MCF 10A (cell line): ENCODE measurements around the gene MAPK13. TPM values are rescaled to one million over a fixed set of nuclear protein-coding genes. Genes with fewer than 3 reads are reported as not detected.

Experiments
- BruUV-seq: library from RNA; stranded (reverse); fragments of 400-500 nt; replicated peaks from 2 replicates; lab custom pipeline; 2021; lab: Mats Ljungman, UMichigan
- CTCF ChIA-PET: fragments of 300-600 bp; sonication (Branson Sonifier 250); formaldehyde crosslinking; extraction: SDS; loops from one replicate; lab custom pipeline; 2021; ENCODE audit warnings: antibody characterized with exemption, inconsistent platforms; lab: Yijun Ruan, JAX
- POLR2A ChIA-PET: fragments of 300-600, 350-650 bp; sonication (Branson Sonifier 250); formaldehyde crosslinking; extraction: SDS; loops from one replicate; lab custom pipeline; 2020; ENCODE audit warnings: antibody characterized with exemption, inconsistent platforms; lab: Yijun Ruan, JAX
- DNase-seq: peaks from one replicate; pipeline ENCODE4 v3.0.0-alpha.2; 2018; ENCODE audit not compliant: unreplicated experiment
- H3K27ac Mint-ChIP-seq: one replicate; pipeline ENCODE4 v1.8.0; 2022; ENCODE audit warnings: mild to moderate bottlenecking, low read depth, mixed read lengths; ENCODE audit not compliant: unreplicated experiment
- H3K27me3 Mint-ChIP-seq: one replicate; pipeline ENCODE4 v1.8.0; 2022; ENCODE audit warnings: mixed read lengths; ENCODE audit not compliant: insufficient read depth, unreplicated experiment
- H3K36me3 Mint-ChIP-seq: one replicate; pipeline ENCODE4 v1.8.0; 2022; ENCODE audit warnings: mild to moderate bottlenecking, moderate library complexity, mixed read lengths; ENCODE audit not compliant: insufficient read depth, unreplicated experiment
- H3K4me1 Mint-ChIP-seq: one replicate; pipeline ENCODE4 v1.8.0; 2022; ENCODE audit warnings: mixed read lengths; ENCODE audit not compliant: insufficient read depth, unreplicated experiment
- H3K4me3 Mint-ChIP-seq: one replicate; pipeline ENCODE4 v1.8.0; 2022; ENCODE audit warnings: mild to moderate bottlenecking, moderate library complexity, mixed read lengths; ENCODE audit not compliant: unreplicated experiment
- H3K9me3 Mint-ChIP-seq: one replicate; pipeline ENCODE4 v1.8.0; 2022; ENCODE audit warnings: mixed read lengths; ENCODE audit not compliant: unreplicated experiment
- CTCF ChIP-seq: fragments of 200-600 bp; IDR thresholded peaks from one replicate; pipeline ENCODE4 v1.8.0; 2022; ENCODE audit warnings: antibody characterized with exemption, mild to moderate bottlenecking; ENCODE audit not compliant: unreplicated experiment
- intact Hi-C: fragments of 100-400 bp; cut with micrococcal nuclease; formaldehyde crosslinking; loops from 2 replicates; pipeline ENCODE4 v1.14.1; 2022
- total RNA-seq: library from RNA; stranded (reverse); gene quantifications from 2 replicates; pipeline ENCODE4 v1.2.3, GENCODE V29; 2022

The MAPK13 gene
- total RNA-seq, 1 experiment from 2014 or later: 5.5 TPM

- intact Hi-C loops: no loop called here
- no peak overlapping the region for H3K4me3 Mint-ChIP-seq
- H3K27me3 Mint-ChIP-seq: no peaks in the 10 kb centered on the region
- H3K4me1 Mint-ChIP-seq: peaks cover 8% of the 10 kb centered on the region
- ChIA-PET POLR2A (interaction anchor here (0.6 to 2.8 kb wide), 9 partner anchors 9 to 566 kb away, joined by 3 to 13 read pairs (median 3); partner anchors contain the start of genes MAPK13 and MAPK14), CTCF (interaction anchor here (0.6 to 1.9 kb wide), 6 partner anchors 25 to 239 kb away, joined by 3 to 13 read pairs (median 6); no protein-coding TSS in a partner anchor)
- peak; percentile 60 for DNase-seq
- no peaks in the 10 kb centered on the region for H3K9me3 Mint-ChIP-seq
- no peak for TF ChIP-seq CTCF
- no peak overlapping the region for H3K27ac Mint-ChIP-seq
- BruUV-seq: no TSS peak
- peaks cover 21% of the 10 kb centered on the region for H3K36me3 Mint-ChIP-seq
Measured at GRCh38 chr6:36120979-36121786, 9.1 kb upstream of the MAPK13 start.

- H3K36me3 Mint-ChIP-seq: peaks cover 13% of the 10 kb centered on the region
- no peaks in the 10 kb centered on the region for H3K27me3 Mint-ChIP-seq
- CTCF ChIA-PET: interaction anchor here (0.6 to 1.9 kb wide), 7 partner anchors 10 to 238 kb away, joined by 3 to 13 read pairs (median 3); no protein-coding TSS in a partner anchor
- no peak overlapping the region for H3K27ac Mint-ChIP-seq
- no peak overlapping the region for H3K4me3 Mint-ChIP-seq
- peaks cover 11% of the 10 kb centered on the region for H3K4me1 Mint-ChIP-seq
- intact Hi-C loops: no loop called here
- H3K9me3 Mint-ChIP-seq: no peaks in the 10 kb centered on the region
- BruUV-seq: no TSS peak
- no peak for TF ChIP-seq CTCF
- DNase-seq: no peak
- POLR2A ChIA-PET: interaction anchor here (0.6 to 2.8 kb wide), 8 partner anchors 8 to 566 kb away, joined by 3 to 13 read pairs (median 4); partner anchors contain the start of genes MAPK13 and MAPK14
Measured at GRCh38 chr6:36121787-36122494, 8.4 kb upstream of the MAPK13 start.

GRCh38 chr6:36122495-36123269, 7.6 kb upstream of the MAPK13 start:
- no peaks in the 10 kb centered on the region for H3K27me3 Mint-ChIP-seq
- peaks cover 11% of the 10 kb centered on the region for H3K36me3 Mint-ChIP-seq
- H3K4me1 Mint-ChIP-seq: peaks cover 18% of the 10 kb centered on the region
- H3K9me3 Mint-ChIP-seq: no peaks in the 10 kb centered on the region
- no TSS peak for BruUV-seq
- ChIA-PET CTCF (interaction anchor here (0.6 to 1.9 kb wide), 5 partner anchors 10 to 238 kb away, joined by 3 to 8 read pairs (median 3); no protein-coding TSS in a partner anchor), POLR2A (interaction anchor here (0.6 to 2.8 kb wide), 4 partner anchors 10 to 94 kb away, joined by 3 to 13 read pairs (median 4); partner anchors contain the start of gene MAPK14)
- DNase-seq: no peak
- intact Hi-C loops: loop anchor here (1.0 kb wide), 2 partner anchors 74 to 238 kb away; partner anchors contain the start of gene BRPF3
- H3K27ac Mint-ChIP-seq: no peak overlapping the region
- no peak for TF ChIP-seq CTCF
- H3K4me3 Mint-ChIP-seq: no peak overlapping the region
